Cardiac fibroblast (primary cell): ENCODE results near the gene CERS1.

Source experiments
- DNase-seq, 2 donors: peaks; one replicate each; pipeline versions ENCODE4 v3.0.0 to v3.0.0-alpha.2; 2010; ENCODE audit warnings: low read depth in 2 of 2
- H3K4me3 ChIP-seq, 2 donors: replicated peaks in 1 of 2; 1 replicate in 1 of 2; 2 replicates in 1 of 2; pipeline ENCODE4 v1.5.1; 2011; ENCODE audit warnings: low read depth in 2 of 2, low read length in 2 of 2, mild to moderate bottlenecking in 2 of 2, moderate library complexity in 1 of 2
- TF ChIP-seq, protein P1 (sequence below): IDR thresholded peaks from one replicate; pipeline ENCODE4 v1.5.1; 2011; ENCODE audit warnings: low read depth, mild to moderate bottlenecking, low read length, inconsistent platforms

The CERS1 gene

GRCh38 chr19:18878858-18879578, 16.9 kb downstream of the CERS1 start:
- TF ChIP-seq, protein P1, sequence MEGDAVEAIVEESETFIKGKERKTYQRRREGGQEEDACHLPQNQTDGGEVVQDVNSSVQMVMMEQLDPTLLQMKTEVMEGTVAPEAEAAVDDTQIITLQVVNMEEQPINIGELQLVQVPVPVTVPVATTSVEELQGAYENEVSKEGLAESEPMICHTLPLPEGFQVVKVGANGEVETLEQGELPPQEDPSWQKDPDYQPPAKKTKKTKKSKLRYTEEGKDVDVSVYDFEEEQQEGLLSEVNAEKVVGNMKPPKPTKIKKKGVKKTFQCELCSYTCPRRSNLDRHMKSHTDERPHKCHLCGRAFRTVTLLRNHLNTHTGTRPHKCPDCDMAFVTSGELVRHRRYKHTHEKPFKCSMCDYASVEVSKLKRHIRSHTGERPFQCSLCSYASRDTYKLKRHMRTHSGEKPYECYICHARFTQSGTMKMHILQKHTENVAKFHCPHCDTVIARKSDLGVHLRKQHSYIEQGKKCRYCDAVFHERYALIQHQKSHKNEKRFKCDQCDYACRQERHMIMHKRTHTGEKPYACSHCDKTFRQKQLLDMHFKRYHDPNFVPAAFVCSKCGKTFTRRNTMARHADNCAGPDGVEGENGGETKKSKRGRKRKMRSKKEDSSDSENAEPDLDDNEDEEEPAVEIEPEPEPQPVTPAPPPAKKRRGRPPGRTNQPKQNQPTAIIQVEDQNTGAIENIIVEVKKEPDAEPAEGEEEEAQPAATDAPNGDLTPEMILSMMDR: no peak
- no peak for DNase-seq
- no peak overlapping the region for H3K4me3 ChIP-seq

DNA sequence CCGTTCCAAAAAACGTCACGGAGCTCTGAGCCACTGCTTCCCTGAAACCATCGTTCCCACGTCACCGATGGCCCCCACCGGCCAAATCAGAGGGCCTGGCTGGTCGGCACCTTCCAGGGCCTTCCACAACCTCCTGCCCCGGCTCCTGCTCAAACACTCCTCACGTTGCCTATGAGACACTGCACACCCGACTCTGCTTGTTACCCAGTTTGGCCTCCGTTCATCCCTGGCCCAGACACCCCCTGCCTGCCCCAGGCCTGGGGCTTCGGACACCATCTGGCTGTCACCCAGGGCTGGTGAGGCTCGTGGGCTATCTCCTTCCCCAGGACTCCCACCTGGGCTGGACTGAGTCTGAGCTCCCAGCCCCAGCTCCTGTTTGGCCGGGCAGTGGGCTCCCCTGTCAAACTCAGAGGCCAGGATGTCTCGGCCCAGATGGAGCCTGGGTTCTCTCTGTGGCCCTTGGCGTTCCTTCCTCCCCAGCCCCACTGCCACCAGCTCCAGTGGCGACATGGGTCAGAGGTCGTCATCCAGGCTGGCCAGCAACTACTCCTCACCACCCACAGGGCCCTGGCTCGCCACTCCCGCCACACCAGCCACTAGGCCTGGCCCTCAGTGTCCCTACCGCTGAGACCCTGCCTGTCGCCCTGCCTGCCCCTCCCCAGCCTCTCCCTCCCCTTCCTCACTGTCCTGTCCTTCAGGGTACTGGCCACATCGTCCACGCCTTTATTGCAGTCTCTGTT, 17.7 kb downstream of the CERS1 start:
- DNase-seq: no peak
- no peak overlapping the region for H3K4me3 ChIP-seq
- TF ChIP-seq, protein P1: no peak

- H3K4me3 ChIP-seq: no peak overlapping the region
- TF ChIP-seq, protein P1: no peak
- DNase-seq: no peak
Observed at GRCh38 chr19:18876865-18877264, 19.1 kb downstream of the CERS1 start.

DNA sequence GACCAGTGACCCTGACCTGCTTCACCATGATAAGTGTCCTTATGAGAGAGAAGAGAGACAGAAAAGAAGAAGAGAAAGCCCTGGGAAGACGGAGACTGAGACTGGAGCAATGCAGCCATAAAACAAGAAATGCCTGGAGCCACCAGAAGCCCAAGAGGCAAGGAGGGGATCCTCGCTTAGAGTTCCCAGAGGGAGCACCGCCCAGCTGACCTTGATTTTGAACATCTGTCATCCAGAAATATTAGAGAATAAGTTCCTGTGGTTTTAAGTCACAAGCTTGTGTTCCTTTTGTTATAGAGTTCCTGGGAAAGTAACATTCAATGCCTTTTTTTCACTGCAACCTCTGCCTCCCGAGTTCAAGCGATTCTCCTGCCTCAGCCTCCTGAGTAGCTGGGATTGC, 20.2 kb downstream of the CERS1 start:
- peak in 1 of 2 donors; percentile 14 for DNase-seq
- no peak overlapping the region for H3K4me3 ChIP-seq
- TF ChIP-seq, protein P1: no peak

DNA sequence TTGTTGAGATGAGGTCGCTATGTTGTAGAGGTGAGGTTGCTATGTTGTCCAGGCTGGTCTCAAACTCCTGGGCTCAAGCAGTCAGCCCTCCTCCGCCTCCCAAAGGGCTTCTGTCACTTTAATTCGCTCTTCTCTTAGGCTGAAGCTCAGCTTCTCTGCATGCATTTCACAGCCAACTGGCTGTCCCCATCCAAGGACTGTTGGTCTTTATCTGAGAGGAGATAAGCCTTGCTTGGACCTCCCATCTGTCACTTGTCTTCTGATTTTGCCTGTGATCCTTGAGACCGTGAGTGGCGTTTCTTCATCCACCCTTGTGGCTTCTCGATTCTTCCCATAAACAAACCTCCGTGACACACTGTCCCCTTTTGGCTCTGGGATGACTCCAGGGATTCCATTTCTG, 24.4 kb downstream of the CERS1 start:
- TF ChIP-seq, protein P1: no peak
- DNase-seq: no peak

DNA sequence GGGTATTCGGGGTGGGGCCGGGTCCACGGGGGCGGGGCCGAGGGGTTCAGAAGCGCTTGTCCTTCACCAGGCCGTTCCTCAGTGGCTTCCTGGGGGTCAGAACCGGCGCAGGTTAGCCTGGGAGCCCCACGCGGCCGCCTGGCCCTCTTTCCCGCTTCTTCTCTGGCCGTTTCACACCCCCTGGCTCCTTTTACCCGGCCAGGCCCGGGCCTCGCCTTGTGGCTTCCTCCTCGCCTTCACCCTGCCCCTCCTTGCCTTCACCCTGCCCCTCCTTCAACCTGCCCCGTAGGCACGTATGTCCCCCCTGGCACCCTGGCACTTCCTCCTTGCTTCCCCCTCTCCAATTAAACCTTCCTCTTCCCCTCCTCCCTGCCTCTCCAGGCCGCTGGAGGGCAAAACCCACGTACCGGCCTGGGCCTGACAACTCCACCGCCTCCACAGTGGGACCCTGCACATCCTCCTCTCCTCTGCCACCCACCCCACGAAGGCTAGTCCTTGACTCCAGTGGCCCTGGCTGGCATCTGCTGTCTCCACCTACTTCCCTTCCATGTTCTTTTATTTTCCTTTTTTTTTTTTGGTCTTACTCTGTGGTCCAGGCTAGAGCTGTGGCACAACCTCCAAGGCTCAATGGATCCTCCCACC, 25.3 kb downstream of the CERS1 start:
- DNase-seq: no peak
- no peak overlapping the region for H3K4me3 ChIP-seq
- TF ChIP-seq, protein P1: no peak

More for the DNA sequence above, 24.4 kb downstream of the CERS1 start:
- no peak overlapping the region for H3K4me3 ChIP-seq
